PC-9 (cell line): ENCODE data around the gene NFS1. TPM values are rescaled to one million over a fixed set of nuclear protein-coding genes. Genes with fewer than 3 reads are reported as not detected.
"Not testable (repeated sequence)": the region's sequence is repeated elsewhere in the genome, so short reads cannot be mapped to it uniquely, and the experiment has no call there.

Source experiments
- BruUV-seq: library from RNA; stranded (reverse); fragments of 400-500 nt; replicated peaks from 2 replicates; lab custom pipeline; 2021; lab: Mats Ljungman, UMichigan
- CTCF ChIA-PET: fragments of 300-600 bp; sonication (Branson Sonifier 250); formaldehyde crosslinking; loops from one replicate; lab custom pipeline; 2022; ENCODE audit warnings: antibody characterized with exemption; lab: Charles Lee
- POLR2A ChIA-PET: fragments of 300-600 bp; sonication (Branson Sonifier 250); formaldehyde crosslinking; loops from one replicate; lab custom pipeline; 2022; ENCODE audit warnings: antibody characterized with exemption; ENCODE audit not compliant: unreplicated experiment; lab: Charles Lee
- DNase-seq, 2 experiments: peaks; one replicate each; pipeline versions ENCODE4 v3.0.0 to v3.0.0-alpha.2; 2015 to 2022; ENCODE audit warnings: mixed read lengths in 1 of 2
- H2AFZ ChIP-seq: fragments of 200-600 bp; sonication (generic); 2 replicates; pipeline ENCODE4 v1.8.1; 2017; ENCODE audit warnings: antibody characterized with exemption
- H3F3A ChIP-seq: fragments of 200-600 bp; sonication (generic); 2 replicates; pipeline ENCODE4 v1.8.1; 2017; ENCODE audit warnings: antibody characterized with exemption, mild to moderate bottlenecking, low read depth; ENCODE audit not compliant: insufficient read depth
- H3K27ac ChIP-seq: fragments of 200-600 bp; sonication (generic); 2 replicates; pipeline ENCODE4 v1.6.1; 2016; ENCODE audit warnings: mixed run types
- H3K27me3 ChIP-seq: fragments of 200-600 bp; sonication (generic); 2 replicates; pipeline ENCODE4 v1.6.1; 2016; ENCODE audit warnings: low read depth, mixed run types; ENCODE audit not compliant: insufficient read depth
- H3K36me3 ChIP-seq: fragments of 200-600 bp; sonication (generic); 2 replicates; pipeline ENCODE4 v1.6.1; 2016; ENCODE audit warnings: low read depth, mixed run types
- H3K4me1 ChIP-seq: fragments of 200-600 bp; sonication (generic); replicated peaks from 2 replicates; pipeline ENCODE4 v1.6.1; 2016; ENCODE audit warnings: mixed run types; ENCODE audit not compliant: insufficient read depth
- H3K4me2 ChIP-seq: fragments of 200-600 bp; sonication (generic); 2 replicates; pipeline ENCODE4 v1.6.1; 2017; ENCODE audit warnings: mixed run types
- H3K4me3 ChIP-seq: fragments of 200-600 bp; sonication (generic); 2 replicates; pipeline ENCODE4 v1.6.1; 2016; ENCODE audit warnings: mixed run types
- H3K79me2 ChIP-seq: fragments of 200-600 bp; sonication (generic); 2 replicates; pipeline ENCODE4 v1.6.1; 2017; ENCODE audit warnings: low read depth, mixed run types
- H3K9me2 ChIP-seq: fragments of 200-600 bp; sonication (generic); 2 replicates; pipeline ENCODE4 v1.8.1; 2017; ENCODE audit warnings: mild to moderate bottlenecking; ENCODE audit not compliant: insufficient read depth
- H3K9me3 ChIP-seq: fragments of 200-600 bp; sonication (generic); 2 replicates; pipeline ENCODE4 v1.8.1; 2016; ENCODE audit warnings: low read depth; ENCODE audit not compliant: insufficient read depth
- H4K20me1 ChIP-seq: fragments of 200-600 bp; sonication (generic); 2 replicates; pipeline ENCODE4 v1.8.1; 2017; ENCODE audit not compliant: insufficient read depth
- EZH2 ChIP-seq: fragments of 200-600 bp; sonication (generic); IDR thresholded peaks from 2 replicates; pipeline ENCODE4 v1.8.0; 2017; ENCODE audit warnings: antibody characterized with exemption, low read depth
- intact Hi-C: fragments of 100-400 bp; cut with micrococcal nuclease; formaldehyde crosslinking; loops from one replicate; pipeline ENCODE4 v1.10.0; 2022; ENCODE audit not compliant: unreplicated experiment
- total RNA-seq: library from RNA; stranded (reverse); gene quantifications from 2 replicates; pipeline ENCODE4 v1.2.3, GENCODE V29; 2021
- TF ChIP-seq, protein P1 (sequence below): fragments of 200-600 bp; sonication (generic); conservative IDR thresholded peaks from 2 replicates; pipeline ENCODE4 v1.6.1; 2017; ENCODE audit warnings: mixed run types, antibody characterized with exemption, mild to moderate bottlenecking, moderate library complexity

The NFS1 gene
- total RNA-seq, 1 experiment from 2014 or later, result 65.0 TPM

DNA sequence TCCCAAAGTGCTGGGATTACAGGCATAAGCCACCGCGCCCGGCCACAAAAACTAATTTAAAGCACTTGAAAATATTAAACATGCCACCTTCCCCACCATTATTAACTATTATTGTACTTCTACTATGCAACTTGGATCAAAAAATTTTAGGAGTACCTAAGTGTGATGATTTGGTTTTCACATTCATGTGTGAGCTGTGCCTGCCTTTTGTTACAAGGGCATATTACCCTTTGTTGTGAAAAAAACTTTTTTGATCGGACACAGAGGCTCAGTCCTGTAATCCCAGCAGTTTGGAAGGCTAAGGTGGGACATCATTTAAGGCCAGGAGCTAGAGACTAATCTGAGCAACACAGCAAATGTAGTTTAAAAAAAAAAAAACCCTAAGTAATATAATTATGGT, 17.2 kb upstream of the NFS1 start:
- ChIA-PET CTCF (no interaction called here), POLR2A (interaction anchor here (0.7 kb wide), 1 partner anchor 429 kb away, joined by 17 read pairs; no protein-coding TSS in a partner anchor)

DNA sequence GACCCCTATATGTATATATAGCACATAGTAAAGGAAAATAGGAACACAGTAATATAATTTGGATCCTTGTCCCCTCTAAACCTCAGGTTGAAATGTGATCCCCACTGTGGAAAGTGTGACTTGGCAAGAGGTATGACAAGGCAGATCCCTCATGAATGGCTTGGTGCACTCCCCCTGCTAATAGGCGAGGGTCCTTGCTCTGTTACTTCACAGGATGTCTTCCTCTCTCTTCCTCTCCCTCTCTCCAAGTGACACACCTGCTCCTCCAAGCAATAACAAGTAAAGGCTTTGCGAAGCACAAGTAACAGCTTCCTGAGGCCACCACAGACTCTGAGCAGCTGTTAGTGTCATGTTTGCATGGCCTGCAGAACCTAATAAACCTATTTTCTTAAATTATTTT, 16.5 kb upstream of the NFS1 start:
- Histone ChIP-seq H3F3A (peaks cover 93% of the 10 kb centered on the region), H3K4me2 (no peak overlapping the region), H3K79me2 (peaks cover 79% of the 10 kb centered on the region), H3K36me3 (peaks cover 81% of the 10 kb centered on the region), H3K4me3 (no peak overlapping the region), H2AFZ (no peak overlapping the region), H3K27me3 (no peaks in the 10 kb centered on the region), H3K9me2 (no peaks in the 10 kb centered on the region), H3K4me1 (no peaks in the 10 kb centered on the region), H3K27ac (no peak overlapping the region), H3K9me3 (no peaks in the 10 kb centered on the region), H4K20me1 (peaks cover 94% of the 10 kb centered on the region)
- DNase-seq, result no peak
- ChIA-PET CTCF (no interaction called here), POLR2A (no interaction called here)
- no TSS peak for BruUV-seq
- no peak for TF ChIP-seq EZH2
- intact Hi-C loops, result no loop called here

More for the DNA sequence above, 17.2 kb upstream of the NFS1 start:
- Histone ChIP-seq H3K36me3 (peaks cover 79% of the 10 kb centered on the region), H3F3A (peaks cover 93% of the 10 kb centered on the region), H3K27me3 (no peaks in the 10 kb centered on the region), H2AFZ (no peak overlapping the region), H3K4me1 (no peaks in the 10 kb centered on the region), H3K4me2 (no peak overlapping the region), H3K27ac (no peak overlapping the region), H3K4me3 (no peak overlapping the region), H3K79me2 (peaks cover 79% of the 10 kb centered on the region), H4K20me1 (peaks cover 94% of the 10 kb centered on the region), H3K9me2 (no peaks in the 10 kb centered on the region), H3K9me3 (no peaks in the 10 kb centered on the region)
- DNase-seq, result no peak
- TF ChIP-seq, protein P1, sequence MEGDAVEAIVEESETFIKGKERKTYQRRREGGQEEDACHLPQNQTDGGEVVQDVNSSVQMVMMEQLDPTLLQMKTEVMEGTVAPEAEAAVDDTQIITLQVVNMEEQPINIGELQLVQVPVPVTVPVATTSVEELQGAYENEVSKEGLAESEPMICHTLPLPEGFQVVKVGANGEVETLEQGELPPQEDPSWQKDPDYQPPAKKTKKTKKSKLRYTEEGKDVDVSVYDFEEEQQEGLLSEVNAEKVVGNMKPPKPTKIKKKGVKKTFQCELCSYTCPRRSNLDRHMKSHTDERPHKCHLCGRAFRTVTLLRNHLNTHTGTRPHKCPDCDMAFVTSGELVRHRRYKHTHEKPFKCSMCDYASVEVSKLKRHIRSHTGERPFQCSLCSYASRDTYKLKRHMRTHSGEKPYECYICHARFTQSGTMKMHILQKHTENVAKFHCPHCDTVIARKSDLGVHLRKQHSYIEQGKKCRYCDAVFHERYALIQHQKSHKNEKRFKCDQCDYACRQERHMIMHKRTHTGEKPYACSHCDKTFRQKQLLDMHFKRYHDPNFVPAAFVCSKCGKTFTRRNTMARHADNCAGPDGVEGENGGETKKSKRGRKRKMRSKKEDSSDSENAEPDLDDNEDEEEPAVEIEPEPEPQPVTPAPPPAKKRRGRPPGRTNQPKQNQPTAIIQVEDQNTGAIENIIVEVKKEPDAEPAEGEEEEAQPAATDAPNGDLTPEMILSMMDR, result no peak
- TF ChIP-seq EZH2, result no peak
- BruUV-seq, result no TSS peak
- intact Hi-C loops, result no loop called here

DNA sequence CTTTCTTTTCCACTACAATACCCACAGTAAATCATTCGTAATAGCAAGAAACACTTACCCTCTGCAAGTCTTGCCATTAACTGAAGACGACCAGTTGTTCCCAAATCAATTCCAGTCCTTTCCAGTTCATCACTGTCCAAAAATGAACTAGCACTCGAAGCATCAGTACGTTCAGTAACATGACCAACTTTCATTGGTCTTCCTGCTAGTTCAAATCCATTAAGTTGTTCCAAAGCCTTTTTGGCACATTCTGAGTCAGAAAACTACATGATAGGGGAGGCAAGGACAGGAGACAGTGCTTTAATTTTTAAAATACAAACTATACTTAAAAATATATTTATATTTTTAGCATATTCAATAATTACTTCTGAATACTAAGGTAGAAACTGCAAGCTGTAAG, 15.0 kb upstream of the NFS1 start:
- no peaks in the 10 kb centered on the region for H3K9me2 ChIP-seq
- H2AFZ ChIP-seq, result no peak overlapping the region
- no peak for DNase-seq
- H3K4me2 ChIP-seq, result no peak overlapping the region
- no peak overlapping the region for H3K27ac ChIP-seq
- CTCF ChIA-PET, result interaction anchor here (0.7 to 0.8 kb wide), 2 partner anchors 61 to 172 kb away, joined by 12 to 30 read pairs; no protein-coding TSS in a partner anchor
- TF ChIP-seq, protein P1, result no peak
- no peak for TF ChIP-seq EZH2
- H3K36me3 ChIP-seq, result peaks cover 81% of the 10 kb centered on the region
- no peaks in the 10 kb centered on the region for H3K4me1 ChIP-seq
- intact Hi-C loops, result no loop called here
- H4K20me1 ChIP-seq, result peaks cover 94% of the 10 kb centered on the region
- H3F3A ChIP-seq, result peaks cover 95% of the 10 kb centered on the region
- no TSS peak for BruUV-seq
- POLR2A ChIA-PET, result interaction anchor here (0.6 kb wide), 2 partner anchors 28 to 37 kb away, joined by 3 read pairs; partner anchors contain the start of gene RBM39
- peaks cover 80% of the 10 kb centered on the region for H3K79me2 ChIP-seq
- H3K9me3 ChIP-seq, result no peaks in the 10 kb centered on the region
- no peaks in the 10 kb centered on the region for H3K27me3 ChIP-seq
- no peak overlapping the region for H3K4me3 ChIP-seq

DNA sequence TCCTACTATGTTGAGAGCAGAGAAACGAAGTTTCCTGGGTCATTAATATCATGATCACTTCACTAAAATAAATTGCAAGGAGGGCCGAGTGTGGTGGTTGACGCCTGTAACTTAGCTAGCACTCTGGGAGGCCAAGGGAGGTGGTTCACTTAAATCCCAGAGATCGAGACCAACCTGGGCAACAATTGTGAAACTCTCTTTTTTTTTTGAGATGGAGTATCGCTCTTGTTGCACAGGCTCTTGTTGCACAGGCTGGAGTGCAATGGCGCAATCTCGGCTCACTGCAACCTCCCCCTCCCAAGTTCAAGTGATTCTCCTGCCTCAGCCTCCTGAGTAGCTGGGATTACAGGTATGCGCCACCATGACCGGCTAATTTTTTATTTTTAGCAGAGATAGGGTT, 14.0 kb upstream of the NFS1 start:
- Histone ChIP-seq H3K79me2 (peaks cover 83% of the 10 kb centered on the region), H3K36me3 (peaks cover 84% of the 10 kb centered on the region), H4K20me1 (peaks cover 94% of the 10 kb centered on the region), H3F3A (peaks cover 95% of the 10 kb centered on the region)
- intact Hi-C loops, H3K4me3 ChIP-seq, DNase-seq, H3K9me2 ChIP-seq, H2AFZ ChIP-seq, H3K4me2 ChIP-seq, H3K9me3 ChIP-seq, H3K27me3 ChIP-seq, H3K4me1 ChIP-seq, CTCF ChIA-PET, H3K27ac ChIP-seq: not testable (repeated sequence)
- POLR2A ChIA-PET, result interaction anchor here (0.6 to 0.7 kb wide), 2 partner anchors 194 to 434 kb away, joined by 4 to 5 read pairs; no protein-coding TSS in a partner anchor
- BruUV-seq, result TSS peak; percentile 9
